GM18526 (cell line): Measurements from ENCODE around the gene AKAP1.

Experiments used
- POLR2A ChIP-seq: IDR thresholded peaks from 3 replicates; pipeline ENCODE4 v1.6.1; 2011; ENCODE audit not compliant: insufficient read length; ENCODE audit errors: extremely low read depth

Gene AKAP1

DNA sequence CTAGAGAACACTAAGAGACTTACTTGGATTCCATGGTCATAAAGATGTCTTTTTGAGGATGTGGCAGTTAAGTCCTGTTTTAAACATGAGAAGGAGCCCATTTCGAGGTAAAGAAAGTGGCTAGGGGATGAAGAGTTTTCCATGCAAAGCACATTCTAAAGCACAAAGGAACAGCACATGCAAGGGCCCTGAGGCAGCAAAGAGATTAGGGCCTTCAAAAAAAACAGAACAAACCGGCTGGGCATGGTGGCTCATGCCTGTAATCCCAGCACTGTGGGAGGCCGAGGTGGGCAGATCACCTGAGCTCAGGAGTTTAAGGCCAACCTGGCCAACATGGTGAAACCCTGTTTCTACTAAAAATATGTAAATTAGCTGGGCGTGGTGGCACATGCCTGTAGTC lies 79.8 kb downstream of the AKAP1 start:
- TF ChIP-seq POLR2A, result no peak

DNA sequence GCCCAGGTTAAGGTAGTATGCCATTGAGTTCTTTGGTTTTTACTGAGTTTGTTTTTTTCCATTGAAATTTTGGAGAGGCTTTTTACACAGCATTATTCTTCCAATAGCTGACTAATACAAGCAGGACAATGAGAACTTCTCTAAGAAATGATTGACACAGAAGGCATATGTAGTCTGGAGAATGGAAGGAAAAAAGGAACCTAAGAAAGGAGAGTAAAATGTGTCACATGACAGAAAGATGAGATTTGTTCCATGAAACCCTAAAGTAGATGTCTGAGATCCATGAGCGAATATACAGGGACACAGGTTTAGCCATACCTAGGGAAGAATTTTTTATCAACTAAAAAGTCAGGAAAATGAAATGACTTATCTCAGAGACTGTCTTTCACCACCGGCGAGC lies 80.7 kb downstream of the AKAP1 start:
- TF ChIP-seq POLR2A, result no peak

DNA sequence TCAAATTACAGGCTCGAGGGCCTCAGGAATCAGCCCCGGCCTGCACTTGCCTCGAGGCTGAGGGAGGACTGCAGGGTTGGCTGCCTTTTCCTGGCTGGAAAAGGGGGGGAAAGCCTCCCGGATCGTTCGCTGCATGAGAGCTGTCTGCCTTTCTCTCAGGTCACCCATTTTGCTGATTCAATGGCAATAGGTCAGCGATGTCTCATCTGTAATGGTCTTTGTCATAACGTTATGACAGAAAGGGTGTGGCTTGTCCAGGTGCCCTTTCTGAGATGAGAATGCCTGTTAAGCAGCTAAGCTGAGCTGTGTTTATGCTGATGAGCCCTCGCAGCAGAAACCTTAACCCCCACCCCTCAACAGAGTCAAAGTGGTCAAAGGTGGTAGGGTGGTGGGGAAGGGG lies 81.8 kb downstream of the AKAP1 start:
- no peak for TF ChIP-seq POLR2A

DNA sequence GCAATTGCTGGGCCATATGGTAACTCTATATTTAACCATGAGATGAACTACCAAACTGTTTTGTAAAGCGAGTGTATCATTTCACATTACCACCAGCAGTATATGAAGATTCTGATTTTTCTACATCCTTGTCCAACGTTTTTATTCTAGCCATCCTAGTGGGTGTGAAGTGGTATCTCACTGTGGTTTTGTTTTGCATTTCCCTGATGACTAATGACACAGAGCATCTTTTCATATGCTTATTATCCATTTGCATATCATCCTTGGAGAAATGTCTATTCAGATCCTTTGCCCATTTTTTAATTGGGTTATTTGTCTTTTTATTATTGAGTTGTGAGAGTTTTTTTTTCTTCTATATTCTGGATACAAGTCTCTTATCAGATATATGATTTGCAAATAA lies 83.6 kb downstream of the AKAP1 start:
- TF ChIP-seq POLR2A, result no peak

DNA sequence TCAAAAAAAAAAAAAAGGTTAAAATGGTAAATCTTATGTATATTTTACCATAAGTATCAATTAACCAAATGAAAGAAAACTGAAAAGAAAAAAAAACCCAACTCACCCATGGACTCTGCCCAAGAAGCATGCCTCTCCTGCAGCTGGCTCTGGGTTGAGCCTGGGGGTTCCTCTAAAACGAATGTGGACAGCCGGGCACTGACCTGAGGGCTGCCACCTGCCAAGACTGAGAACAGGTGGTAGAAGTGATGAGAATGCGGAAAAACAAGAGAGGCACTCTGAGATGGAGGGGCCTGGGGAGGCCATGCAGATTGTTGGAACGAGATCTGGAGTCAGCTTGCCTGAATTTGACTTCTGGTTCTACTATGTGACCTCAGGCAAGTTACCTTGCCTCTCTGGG lies 85.8 kb downstream of the AKAP1 start:
- no peak for TF ChIP-seq POLR2A
